Neural cell (in vitro differentiated cells): Measurements from ENCODE around the gene KCNIP3. TPM values are rescaled to one million over a fixed set of nuclear protein-coding genes. Genes with fewer than 3 reads are reported as not detected.

Source experiments
- H2AFZ ChIP-seq: fragments of 200-600, 300-800 bp; sonication (generic), shearing (Covaris generic); 2 replicates; pipeline ENCODE4 v1.6.0; 2014; ENCODE audit warnings: low read depth, mild to moderate bottlenecking, antibody characterized with exemption, low read length, moderate library complexity
- H3F3A ChIP-seq: fragments of 200-600 bp; shearing (Covaris generic); 2 replicates; pipeline ENCODE4 v1.6.1; 2016; ENCODE audit warnings: mild to moderate bottlenecking, moderate library complexity, mixed read lengths, antibody characterized with exemption, low read length; ENCODE audit not compliant: insufficient read depth, poor library complexity, severe bottlenecking
- H3K27ac ChIP-seq: fragments of 200-600, 300-800 bp; sonication (generic), shearing (Covaris generic); 2 replicates; pipeline ENCODE4 v1.5.1; 2014; ENCODE audit warnings: mild to moderate bottlenecking, low read length, moderate library complexity
- H3K27me3 ChIP-seq: fragments of 300-800, 200-600 bp; sonication (generic), shearing (Covaris generic); 2 replicates; pipeline ENCODE4 v1.6.0; 2014; ENCODE audit warnings: mild to moderate bottlenecking, low read depth, low read length, moderate library complexity; ENCODE audit not compliant: insufficient read depth
- H3K36me3 ChIP-seq: fragments of 300-800, 200-600 bp; sonication (generic), shearing (Covaris generic); 2 replicates; pipeline ENCODE4 v1.5.1; 2014; ENCODE audit warnings: mild to moderate bottlenecking, antibody characterized with exemption, low read length, moderate library complexity; ENCODE audit not compliant: insufficient read depth
- H3K4me2 ChIP-seq: fragments of 300-800, 200-600 bp; sonication (generic), shearing (Covaris generic); 2 replicates; pipeline ENCODE4 v1.6.0; 2014; ENCODE audit warnings: mild to moderate bottlenecking, low read length
- H3K4me3 ChIP-seq: fragments of 300-800, 200-600 bp; sonication (generic), shearing (Covaris generic); 2 replicates; pipeline ENCODE4 v1.5.1; 2014; ENCODE audit warnings: mild to moderate bottlenecking, low read length, moderate library complexity
- H3K79me2 ChIP-seq: fragments of 200-600 bp; shearing (Covaris generic); replicated peaks from 2 replicates; pipeline ENCODE4 v1.6.0; 2014; ENCODE audit warnings: mild to moderate bottlenecking, low read length, moderate library complexity; ENCODE audit not compliant: insufficient read depth
- H3K9ac ChIP-seq: fragments of 300-800, 200-600 bp; sonication (generic), shearing (Covaris generic); 2 replicates; pipeline ENCODE4 v1.6.1; 2016; ENCODE audit warnings: mild to moderate bottlenecking, low read length, mixed read lengths
- H3K9me2 ChIP-seq: fragments of 200-600 bp; shearing (Covaris generic); 2 replicates; pipeline ENCODE4 v1.6.1; 2016; ENCODE audit warnings: mild to moderate bottlenecking, low read length, mixed read lengths; ENCODE audit not compliant: insufficient read depth
- H3K9me3 ChIP-seq: fragments of 200-600, 300-800 bp; sonication (generic), shearing (Covaris generic); 2 replicates; pipeline ENCODE4 v1.6.1; 2016; ENCODE audit warnings: mild to moderate bottlenecking, mixed run types, low read length, moderate library complexity, mixed read lengths
- H4K20me1 ChIP-seq: fragments of 200-600 bp; shearing (Covaris generic); 2 replicates; pipeline ENCODE4 v1.6.1; 2016; ENCODE audit warnings: mild to moderate bottlenecking, mixed run types; ENCODE audit not compliant: insufficient read depth
- EP300 ChIP-seq: fragments of 450-650 bp; conservative IDR thresholded peaks from 2 replicates; pipeline ENCODE4 v1.6.1; 2014; ENCODE audit warnings: antibody characterized with exemption, mild to moderate bottlenecking, moderate library complexity; ENCODE audit not compliant: poor library complexity, severe bottlenecking
- EZH2 ChIP-seq: fragments of 200-600, 300-800 bp; shearing (Covaris generic), sonication (generic); IDR thresholded peaks from 2 replicates; pipeline ENCODE4 v1.6.1; 2014; ENCODE audit warnings: antibody characterized with exemption, low read length, borderline replicate concordance, mild to moderate bottlenecking; ENCODE audit not compliant: insufficient read depth, poor library complexity, severe bottlenecking
- MXI1 ChIP-seq: fragments of 450-650 bp; conservative IDR thresholded peaks from 2 replicates; pipeline ENCODE4 v1.6.1; 2014; ENCODE audit warnings: antibody characterized with exemption, mild to moderate bottlenecking; ENCODE audit not compliant: poor library complexity, severe bottlenecking
- POLR2AphosphoS5 ChIP-seq: IDR thresholded peaks from 2 replicates; pipeline ENCODE4 v1.6.1; 2012
- RAD21 ChIP-seq: fragments of 450-650 bp; conservative IDR thresholded peaks from 2 replicates; pipeline ENCODE4 v1.6.1; 2014; ENCODE audit warnings: antibody characterized with exemption, mild to moderate bottlenecking, moderate library complexity
- SMC3 ChIP-seq: fragments of 450-650 bp; conservative IDR thresholded peaks from 2 replicates; pipeline ENCODE4 v1.6.1; 2014; ENCODE audit warnings: antibody characterized with exemption, mild to moderate bottlenecking, moderate library complexity; ENCODE audit not compliant: poor library complexity
- TAF1 ChIP-seq: IDR thresholded peaks from 2 replicates; pipeline ENCODE4 v1.6.1; 2012; ENCODE audit warnings: low read depth
- polyA plus RNA-seq: library from polyadenylated mRNA; depleted of rRNA; stranded (reverse); fragments of >200 nt; gene quantifications from 2 replicates; pipeline ENCODE4 v1.2.3, GENCODE V29; 2014
- TF ChIP-seq, protein P1 (sequence below): IDR thresholded peaks from 2 replicates; pipeline ENCODE4 v1.6.1; 2012; ENCODE audit warnings: borderline replicate concordance
- TF ChIP-seq, protein P2 (sequence below): fragments of 450-650 bp; IDR thresholded peaks from 2 replicates; pipeline ENCODE4 v1.5.1; 2014; ENCODE audit warnings: antibody characterized with exemption, mild to moderate bottlenecking, moderate library complexity; ENCODE audit not compliant: poor library complexity, severe bottlenecking

KCNIP3 gene
- polyA plus RNA-seq, 1 donor from 2014 or later, result not detected

DNA sequence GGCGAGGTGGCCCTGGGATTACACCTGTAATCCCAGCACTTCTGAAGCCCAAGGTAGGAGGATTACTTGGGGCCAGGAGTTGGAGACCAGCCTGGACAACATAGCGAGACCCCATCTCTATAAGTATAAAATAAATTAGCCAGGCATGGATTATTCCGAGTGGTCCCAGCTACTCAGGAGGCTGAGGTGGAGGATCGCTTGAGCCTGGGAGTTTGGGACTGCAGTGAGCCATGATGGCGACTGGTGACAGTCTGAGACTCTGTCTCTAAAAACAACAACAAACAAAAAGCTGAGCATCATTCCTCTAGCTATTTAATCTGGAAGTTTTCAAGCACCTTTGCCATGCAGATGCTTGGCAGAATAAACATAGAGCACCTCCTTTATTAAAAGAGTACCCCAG, 83.6 kb downstream of the KCNIP3 start:
- Histone ChIP-seq H3K4me3 (no peak overlapping the region), H3F3A (no peaks in the 10 kb centered on the region), H3K9me3 (peaks cover 7% of the 10 kb centered on the region), H3K79me2 (no peaks in the 10 kb centered on the region), H3K4me2 (no peak overlapping the region), H3K27ac (no peak overlapping the region), H3K9ac (no peak overlapping the region), H3K9me2 (no peaks in the 10 kb centered on the region), H4K20me1 (no peaks in the 10 kb centered on the region), H2AFZ (no peak overlapping the region), H3K27me3 (no peaks in the 10 kb centered on the region), H3K36me3 (no peaks in the 10 kb centered on the region)
- TF ChIP-seq TAF1 (no peak), RAD21 (no peak), SMC3 (no peak), EZH2 (no peak), EP300 (no peak), MXI1 (no peak), POLR2AphosphoS5 (no peak)
- TF ChIP-seq, protein P1, sequence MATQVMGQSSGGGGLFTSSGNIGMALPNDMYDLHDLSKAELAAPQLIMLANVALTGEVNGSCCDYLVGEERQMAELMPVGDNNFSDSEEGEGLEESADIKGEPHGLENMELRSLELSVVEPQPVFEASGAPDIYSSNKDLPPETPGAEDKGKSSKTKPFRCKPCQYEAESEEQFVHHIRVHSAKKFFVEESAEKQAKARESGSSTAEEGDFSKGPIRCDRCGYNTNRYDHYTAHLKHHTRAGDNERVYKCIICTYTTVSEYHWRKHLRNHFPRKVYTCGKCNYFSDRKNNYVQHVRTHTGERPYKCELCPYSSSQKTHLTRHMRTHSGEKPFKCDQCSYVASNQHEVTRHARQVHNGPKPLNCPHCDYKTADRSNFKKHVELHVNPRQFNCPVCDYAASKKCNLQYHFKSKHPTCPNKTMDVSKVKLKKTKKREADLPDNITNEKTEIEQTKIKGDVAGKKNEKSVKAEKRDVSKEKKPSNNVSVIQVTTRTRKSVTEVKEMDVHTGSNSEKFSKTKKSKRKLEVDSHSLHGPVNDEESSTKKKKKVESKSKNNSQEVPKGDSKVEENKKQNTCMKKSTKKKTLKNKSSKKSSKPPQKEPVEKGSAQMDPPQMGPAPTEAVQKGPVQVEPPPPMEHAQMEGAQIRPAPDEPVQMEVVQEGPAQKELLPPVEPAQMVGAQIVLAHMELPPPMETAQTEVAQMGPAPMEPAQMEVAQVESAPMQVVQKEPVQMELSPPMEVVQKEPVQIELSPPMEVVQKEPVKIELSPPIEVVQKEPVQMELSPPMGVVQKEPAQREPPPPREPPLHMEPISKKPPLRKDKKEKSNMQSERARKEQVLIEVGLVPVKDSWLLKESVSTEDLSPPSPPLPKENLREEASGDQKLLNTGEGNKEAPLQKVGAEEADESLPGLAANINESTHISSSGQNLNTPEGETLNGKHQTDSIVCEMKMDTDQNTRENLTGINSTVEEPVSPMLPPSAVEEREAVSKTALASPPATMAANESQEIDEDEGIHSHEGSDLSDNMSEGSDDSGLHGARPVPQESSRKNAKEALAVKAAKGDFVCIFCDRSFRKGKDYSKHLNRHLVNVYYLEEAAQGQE, result no peak
- TF ChIP-seq, protein P2, sequence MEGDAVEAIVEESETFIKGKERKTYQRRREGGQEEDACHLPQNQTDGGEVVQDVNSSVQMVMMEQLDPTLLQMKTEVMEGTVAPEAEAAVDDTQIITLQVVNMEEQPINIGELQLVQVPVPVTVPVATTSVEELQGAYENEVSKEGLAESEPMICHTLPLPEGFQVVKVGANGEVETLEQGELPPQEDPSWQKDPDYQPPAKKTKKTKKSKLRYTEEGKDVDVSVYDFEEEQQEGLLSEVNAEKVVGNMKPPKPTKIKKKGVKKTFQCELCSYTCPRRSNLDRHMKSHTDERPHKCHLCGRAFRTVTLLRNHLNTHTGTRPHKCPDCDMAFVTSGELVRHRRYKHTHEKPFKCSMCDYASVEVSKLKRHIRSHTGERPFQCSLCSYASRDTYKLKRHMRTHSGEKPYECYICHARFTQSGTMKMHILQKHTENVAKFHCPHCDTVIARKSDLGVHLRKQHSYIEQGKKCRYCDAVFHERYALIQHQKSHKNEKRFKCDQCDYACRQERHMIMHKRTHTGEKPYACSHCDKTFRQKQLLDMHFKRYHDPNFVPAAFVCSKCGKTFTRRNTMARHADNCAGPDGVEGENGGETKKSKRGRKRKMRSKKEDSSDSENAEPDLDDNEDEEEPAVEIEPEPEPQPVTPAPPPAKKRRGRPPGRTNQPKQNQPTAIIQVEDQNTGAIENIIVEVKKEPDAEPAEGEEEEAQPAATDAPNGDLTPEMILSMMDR, result no peak

DNA sequence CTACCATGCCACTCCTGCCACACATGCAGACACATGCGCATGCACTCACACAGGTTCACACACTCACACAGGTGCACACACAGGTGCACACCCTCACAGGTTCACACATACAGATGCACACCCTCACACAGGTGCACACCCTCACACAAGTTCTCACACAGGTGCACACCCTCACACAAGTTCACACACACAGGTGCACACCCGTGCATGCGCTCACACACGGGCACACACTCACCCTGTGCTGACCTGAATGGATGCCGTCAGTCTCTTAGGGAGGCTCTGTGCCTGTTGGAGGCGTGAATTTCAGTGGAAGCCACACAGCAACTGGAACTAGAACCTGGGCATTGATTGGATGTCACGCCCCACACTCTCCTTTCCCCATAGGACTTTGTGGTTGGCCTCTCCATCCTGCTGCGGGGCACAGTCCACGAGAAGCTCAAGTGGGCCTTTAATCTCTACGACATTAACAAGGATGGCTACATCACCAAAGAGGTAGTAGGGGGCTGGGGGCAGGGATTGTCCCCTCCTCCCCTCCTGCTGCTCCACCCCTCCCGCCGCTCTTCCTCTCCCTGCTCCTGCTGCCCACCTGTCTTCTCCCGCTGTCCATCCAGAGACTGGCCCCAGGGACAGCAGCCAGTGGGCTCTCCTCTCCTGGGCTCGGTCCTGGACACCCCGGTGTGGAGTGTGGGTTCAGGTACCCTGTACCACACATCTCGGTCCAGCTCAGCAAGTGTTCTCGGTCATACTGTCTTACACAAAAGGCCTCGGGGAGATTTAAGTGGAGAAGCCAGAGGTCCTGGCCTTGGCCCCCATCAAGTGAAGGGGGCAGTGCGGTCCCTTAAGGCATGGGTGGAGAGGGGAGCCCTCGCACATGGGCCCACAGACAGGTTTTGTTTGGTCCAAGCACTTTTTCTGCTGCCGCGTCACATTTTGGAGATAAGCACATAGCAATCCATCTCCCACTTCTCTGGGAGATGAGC, 84.4 kb downstream of the KCNIP3 start:
- H3K9me2 ChIP-seq, result no peaks in the 10 kb centered on the region
- no peaks in the 10 kb centered on the region for H3K36me3 ChIP-seq
- no peak overlapping the region for H2AFZ ChIP-seq
- no peak overlapping the region for H3K4me2 ChIP-seq
- peaks cover 2% of the 10 kb centered on the region for H3K9me3 ChIP-seq
- no peaks in the 10 kb centered on the region for H3K27me3 ChIP-seq
- H3K4me3 ChIP-seq, result no peak overlapping the region
- H3K79me2 ChIP-seq, result no peaks in the 10 kb centered on the region
- H3K27ac ChIP-seq, result no peak overlapping the region
- TF ChIP-seq SMC3 (no peak), EP300 (no peak)
- H3K9ac ChIP-seq, result no peak overlapping the region
- no peaks in the 10 kb centered on the region for H4K20me1 ChIP-seq
- H3F3A ChIP-seq, result no peaks in the 10 kb centered on the region
